ENCODE results near the gene VAC14. TPM values are rescaled to one million over a fixed set of nuclear protein-coding genes. Genes with fewer than 3 reads are reported as not detected.

The VAC14 gene
- total RNA-seq, 1 experiment from 2014 or later, result 49.9 TPM

GRCh38 chr16:70700101-70701020, 100.6 kb downstream of the VAC14 start:
- Histone ChIP-seq H3K27ac (ENCODE audit: insufficient read length, low read depth, low read length) (no peak overlapping the region), H3K79me1 (ENCODE audit: insufficient read depth, low read depth, low read length, poor library complexity, severe bottlenecking) (no peaks in the 10 kb centered on the region), H3K23me2 (ENCODE audit: insufficient read length, low read depth, low read length, poor library complexity, severe bottlenecking) (no peaks in the 10 kb centered on the region), H3K9ac (ENCODE audit: extremely low read depth, insufficient read length, low read length) (no peak overlapping the region), H3K14ac (ENCODE audit: insufficient read depth, low read length) (no peak overlapping the region), H2BK12ac (ENCODE audit: insufficient read length, low read depth, low read length) (no peak overlapping the region), H3K4ac (ENCODE audit: low read depth, low read length) (no peak overlapping the region), H2BK15ac (ENCODE audit: low read depth, low read length) (no peak overlapping the region), H3K4me1 (ENCODE audit: insufficient read depth, low read length) (no peaks in the 10 kb centered on the region; the same call in 1 of the 2 replicates), H3T11ph (ENCODE audit: low read length) (no peak overlapping the region), H2AFZ (ENCODE audit: low read length) (no peak overlapping the region), H2BK5ac (ENCODE audit: insufficient read length, low read length) (no peak overlapping the region), H3K4me2 (ENCODE audit: insufficient read depth, insufficient read length, low read length) (no peak overlapping the region), H2BK20ac (ENCODE audit: low read depth, low read length, poor library complexity, severe bottlenecking) (no peak overlapping the region), H3K27me3 (ENCODE audit: insufficient read depth, low read length) (no peaks in the 10 kb centered on the region), H4K91ac (ENCODE audit: insufficient read length, low read depth, low read length) (no peak overlapping the region), H3K79me2 (ENCODE audit: insufficient read depth, low read length) (no peaks in the 10 kb centered on the region), H4K5ac (ENCODE audit: insufficient read length, low read depth, low read length) (no peak overlapping the region), H2AK5ac (ENCODE audit: insufficient read length, low read length) (no peak overlapping the region), H3K23ac (ENCODE audit: insufficient read length, low read depth, low read length) (no peak overlapping the region), H3K56ac (ENCODE audit: insufficient read length, low read depth, low read length) (no peak overlapping the region), H3K9me3 (ENCODE audit: control insufficient read depth, low read depth, low read length) (no peaks in the 10 kb centered on the region), H4K8ac (replicated peaks; ENCODE audit: insufficient read length, low read depth, low read length) (no peak overlapping the region), H2BK120ac (ENCODE audit: low read depth, low read length, poor library complexity, severe bottlenecking) (no peak overlapping the region), H4K20me1 (ENCODE audit: control insufficient read depth, insufficient read depth, insufficient read length) (no peaks in the 10 kb centered on the region), H3K18ac (ENCODE audit: insufficient read length, low read depth, low read length) (no peak overlapping the region)
- H3K4me1 Mint-ChIP-seq, result peaks cover 31 to 37% of the 10 kb centered on the region in 2 experiments
- no peaks in the 10 kb centered on the region for H3K9me3 Mint-ChIP-seq
- no CpG with 5 or more reads among the region's 30 CpGs for WGBS (ENCODE audit: extremely low coverage, insufficient read length, low lambda C conversion rate)
- no peaks in the 10 kb centered on the region for H3K27me3 Mint-ChIP-seq (ENCODE audit: low read depth)
- no peak for TF ChIP-seq CTCF (conservative IDR thresholded peaks at IDR 0.05)
- DNase-seq, result no peak
- H3K27ac Mint-ChIP-seq, result no peak overlapping the region
- no peak overlapping the region for H3K4me3 Mint-ChIP-seq
- H3K36me3 Mint-ChIP-seq (ENCODE audit: insufficient read depth in 1 of 3, low read depth in 3 of 3), result peaks cover 6 to 10% (median 7%) of the 10 kb centered on the region in 3 experiments; a peak in 4 of 7 replicates
